Measurements from ENCODE around the gene ITGB2.

DNA sequence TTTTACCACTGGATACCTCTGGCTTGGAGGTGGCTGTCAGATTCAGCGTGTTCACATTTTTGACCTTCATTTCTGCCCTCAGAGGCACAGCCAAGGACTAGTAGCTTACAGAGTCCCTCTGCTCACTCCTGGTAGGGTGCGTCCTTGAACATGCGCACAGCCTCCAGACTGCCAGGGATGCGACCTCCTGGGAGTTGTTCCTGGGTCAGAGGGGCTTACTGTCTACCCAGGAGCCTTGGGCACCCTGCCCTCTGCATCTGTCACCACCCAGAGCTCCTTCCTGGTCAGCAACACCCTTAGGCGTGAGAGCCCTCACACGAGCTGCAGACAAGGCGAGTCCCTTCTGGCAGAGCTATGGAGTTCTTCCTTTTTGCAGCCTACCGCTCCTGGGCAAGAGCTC lies 20.9 kb upstream of the ITGB2 start:
- TF ChIP-seq, protein P1, sequence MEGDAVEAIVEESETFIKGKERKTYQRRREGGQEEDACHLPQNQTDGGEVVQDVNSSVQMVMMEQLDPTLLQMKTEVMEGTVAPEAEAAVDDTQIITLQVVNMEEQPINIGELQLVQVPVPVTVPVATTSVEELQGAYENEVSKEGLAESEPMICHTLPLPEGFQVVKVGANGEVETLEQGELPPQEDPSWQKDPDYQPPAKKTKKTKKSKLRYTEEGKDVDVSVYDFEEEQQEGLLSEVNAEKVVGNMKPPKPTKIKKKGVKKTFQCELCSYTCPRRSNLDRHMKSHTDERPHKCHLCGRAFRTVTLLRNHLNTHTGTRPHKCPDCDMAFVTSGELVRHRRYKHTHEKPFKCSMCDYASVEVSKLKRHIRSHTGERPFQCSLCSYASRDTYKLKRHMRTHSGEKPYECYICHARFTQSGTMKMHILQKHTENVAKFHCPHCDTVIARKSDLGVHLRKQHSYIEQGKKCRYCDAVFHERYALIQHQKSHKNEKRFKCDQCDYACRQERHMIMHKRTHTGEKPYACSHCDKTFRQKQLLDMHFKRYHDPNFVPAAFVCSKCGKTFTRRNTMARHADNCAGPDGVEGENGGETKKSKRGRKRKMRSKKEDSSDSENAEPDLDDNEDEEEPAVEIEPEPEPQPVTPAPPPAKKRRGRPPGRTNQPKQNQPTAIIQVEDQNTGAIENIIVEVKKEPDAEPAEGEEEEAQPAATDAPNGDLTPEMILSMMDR (IDR thresholded peaks at IDR 0.05; ENCODE audit: low read depth, low read length): no peak
- TF ChIP-seq MYC (IDR thresholded peaks at IDR 0.05; ENCODE audit: low read depth, low read length): no peak

Measured in NB4 (cell line).